Measurements from ENCODE around the gene MRPS2. TPM values are rescaled to one million over a fixed set of nuclear protein-coding genes. Genes with fewer than 3 reads are reported as not detected.

Gene MRPS2
- total and polyA plus RNA-seq, 9 of the 15 experiments (the other 6 are each of a cell fraction or from before 2014, with no cell fraction given) = 8.0 to 167 (median 81.3) TPM

DNA sequence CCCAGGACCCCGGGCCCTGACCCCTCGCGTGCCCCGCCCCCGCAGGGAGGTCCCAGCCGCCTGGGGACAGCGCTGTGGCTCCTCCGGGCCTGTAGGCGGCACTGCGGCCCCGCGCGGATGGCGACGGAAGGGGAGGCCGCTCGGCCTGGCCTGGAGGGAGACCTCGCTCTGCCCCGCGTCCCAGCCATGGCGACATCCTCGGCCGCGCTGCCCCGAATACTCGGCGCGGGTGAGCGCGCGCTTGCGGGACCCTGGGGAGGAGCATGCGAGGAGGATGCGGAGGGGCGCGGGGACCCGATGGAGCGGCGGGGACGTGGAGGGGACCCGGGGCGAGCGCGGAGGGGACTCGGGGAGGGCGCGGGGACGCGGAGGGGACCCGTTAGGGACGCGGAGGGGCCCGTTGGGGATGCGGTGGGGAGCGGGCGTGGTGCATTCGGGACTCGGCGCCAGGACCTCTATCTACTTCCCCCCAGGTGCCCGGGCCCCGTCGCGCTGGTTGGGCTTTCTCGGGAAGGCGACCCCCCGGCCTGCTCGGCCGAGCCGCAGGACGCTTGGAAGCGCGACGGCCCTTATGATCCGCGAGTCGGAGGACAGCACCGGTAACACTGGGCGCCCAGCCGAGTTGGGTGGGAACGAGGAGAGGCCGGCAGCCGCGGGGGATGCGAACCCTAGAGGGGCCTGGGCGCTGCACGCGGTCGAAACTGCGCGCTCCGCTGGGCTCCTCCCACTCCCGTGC, at the start of gene MRPS2 (continued):
- TF ChIP-seq SIRT6 (IDR thresholded peaks at IDR 0.05; ENCODE audit: low read depth, low read length) (no peak), KLF6 (CRISPR knock-in tag; IDR thresholded peaks at IDR 0.05; ENCODE audit: borderline replicate concordance) (no peak), NFYB (IDR thresholded peaks at IDR 0.05; ENCODE audit: extremely low read depth, insufficient read length) (no peak), SUPT5H (IDR thresholded peaks at IDR 0.05) (peak; percentile 92), HMGN3 (IDR thresholded peaks at IDR 0.05; ENCODE audit: borderline replicate concordance, extremely low read depth, insufficient read length, low read depth, low read length) (peak; percentile 88), SMARCE1 (IDR thresholded peaks at IDR 0.05) (no peak), PML (IDR thresholded peaks at IDR 0.05; ENCODE audit: low read length) (peak; percentile 48; the same call in 1 of the 2 replicates), RBBP5 (IDR thresholded peaks at IDR 0.05; ENCODE audit: borderline replicate concordance, insufficient read depth, low read length, poor library complexity, severe bottlenecking) (peak; percentile 86), NCOR1 (IDR thresholded peaks at IDR 0.05) (peak; percentile 41; the same call in 1 of the 2 replicates), EP400 (IDR thresholded peaks at IDR 0.05) (peak; percentile 89), CCAR2 (IDR thresholded peaks at IDR 0.05; ENCODE audit: low read depth, low read length) (no peak), C11orf30 (IDR thresholded peaks at IDR 0.05; ENCODE audit: low read depth) (peak; percentile 78), GATAD2A (IDR thresholded peaks at IDR 0.05) (peak; percentile 66; the same call in 1 of the 2 replicates), SIN3A (IDR thresholded peaks at IDR 0.05; ENCODE audit: borderline replicate concordance in 2 of 2, control insufficient read depth in 1 of 2, low read depth in 2 of 2, low read length in 2 of 2) (peak; percentile 54 to 76; a peak in 1 of 4 replicates), CHD1 (IDR thresholded peaks at IDR 0.05; ENCODE audit: low read length) (no peak), KLF10 (CRISPR knock-in tag; IDR thresholded peaks at IDR 0.05) (no peak)
- TF ChIP-seq, protein P1, sequence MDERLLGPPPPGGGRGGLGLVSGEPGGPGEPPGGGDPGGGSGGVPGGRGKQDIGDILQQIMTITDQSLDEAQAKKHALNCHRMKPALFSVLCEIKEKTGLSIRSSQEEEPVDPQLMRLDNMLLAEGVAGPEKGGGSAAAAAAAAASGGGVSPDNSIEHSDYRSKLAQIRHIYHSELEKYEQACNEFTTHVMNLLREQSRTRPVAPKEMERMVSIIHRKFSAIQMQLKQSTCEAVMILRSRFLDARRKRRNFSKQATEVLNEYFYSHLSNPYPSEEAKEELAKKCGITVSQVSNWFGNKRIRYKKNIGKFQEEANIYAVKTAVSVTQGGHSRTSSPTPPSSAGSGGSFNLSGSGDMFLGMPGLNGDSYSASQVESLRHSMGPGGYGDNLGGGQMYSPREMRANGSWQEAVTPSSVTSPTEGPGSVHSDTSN (CRISPR knock-in tag; IDR thresholded peaks at IDR 0.05; ENCODE audit: low read depth) = no peak
- TF ChIP-seq, protein P1 (tag; conservative IDR thresholded peaks at IDR 0.05; ENCODE audit: low read depth) = no peak
- TF ChIP-seq, protein P2, sequence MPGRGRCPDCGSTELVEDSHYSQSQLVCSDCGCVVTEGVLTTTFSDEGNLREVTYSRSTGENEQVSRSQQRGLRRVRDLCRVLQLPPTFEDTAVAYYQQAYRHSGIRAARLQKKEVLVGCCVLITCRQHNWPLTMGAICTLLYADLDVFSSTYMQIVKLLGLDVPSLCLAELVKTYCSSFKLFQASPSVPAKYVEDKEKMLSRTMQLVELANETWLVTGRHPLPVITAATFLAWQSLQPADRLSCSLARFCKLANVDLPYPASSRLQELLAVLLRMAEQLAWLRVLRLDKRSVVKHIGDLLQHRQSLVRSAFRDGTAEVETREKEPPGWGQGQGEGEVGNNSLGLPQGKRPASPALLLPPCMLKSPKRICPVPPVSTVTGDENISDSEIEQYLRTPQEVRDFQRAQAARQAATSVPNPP (IDR thresholded peaks at IDR 0.05; ENCODE audit: borderline replicate concordance, insufficient read depth, insufficient read length) = no peak
- TF ChIP-seq, protein P3, sequence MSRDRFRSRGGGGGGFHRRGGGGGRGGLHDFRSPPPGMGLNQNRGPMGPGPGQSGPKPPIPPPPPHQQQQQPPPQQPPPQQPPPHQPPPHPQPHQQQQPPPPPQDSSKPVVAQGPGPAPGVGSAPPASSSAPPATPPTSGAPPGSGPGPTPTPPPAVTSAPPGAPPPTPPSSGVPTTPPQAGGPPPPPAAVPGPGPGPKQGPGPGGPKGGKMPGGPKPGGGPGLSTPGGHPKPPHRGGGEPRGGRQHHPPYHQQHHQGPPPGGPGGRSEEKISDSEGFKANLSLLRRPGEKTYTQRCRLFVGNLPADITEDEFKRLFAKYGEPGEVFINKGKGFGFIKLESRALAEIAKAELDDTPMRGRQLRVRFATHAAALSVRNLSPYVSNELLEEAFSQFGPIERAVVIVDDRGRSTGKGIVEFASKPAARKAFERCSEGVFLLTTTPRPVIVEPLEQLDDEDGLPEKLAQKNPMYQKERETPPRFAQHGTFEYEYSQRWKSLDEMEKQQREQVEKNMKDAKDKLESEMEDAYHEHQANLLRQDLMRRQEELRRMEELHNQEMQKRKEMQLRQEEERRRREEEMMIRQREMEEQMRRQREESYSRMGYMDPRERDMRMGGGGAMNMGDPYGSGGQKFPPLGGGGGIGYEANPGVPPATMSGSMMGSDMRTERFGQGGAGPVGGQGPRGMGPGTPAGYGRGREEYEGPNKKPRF (IDR thresholded peaks at IDR 0.05; ENCODE audit: low read depth, low read length) = no peak
- TF ChIP-seq, protein P4, sequence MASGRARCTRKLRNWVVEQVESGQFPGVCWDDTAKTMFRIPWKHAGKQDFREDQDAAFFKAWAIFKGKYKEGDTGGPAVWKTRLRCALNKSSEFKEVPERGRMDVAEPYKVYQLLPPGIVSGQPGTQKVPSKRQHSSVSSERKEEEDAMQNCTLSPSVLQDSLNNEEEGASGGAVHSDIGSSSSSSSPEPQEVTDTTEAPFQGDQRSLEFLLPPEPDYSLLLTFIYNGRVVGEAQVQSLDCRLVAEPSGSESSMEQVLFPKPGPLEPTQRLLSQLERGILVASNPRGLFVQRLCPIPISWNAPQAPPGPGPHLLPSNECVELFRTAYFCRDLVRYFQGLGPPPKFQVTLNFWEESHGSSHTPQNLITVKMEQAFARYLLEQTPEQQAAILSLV (tag; IDR thresholded peaks at IDR 0.05) = no peak
